Effector CD8-positive, alpha-beta T cell (primary cell): ENCODE results near the gene NANOS3.

Source experiments
- DNase-seq: peaks from one replicate; lab custom pipeline; 2025; lab: John Stamatoyannopoulos, UW

Gene NANOS3

DNA sequence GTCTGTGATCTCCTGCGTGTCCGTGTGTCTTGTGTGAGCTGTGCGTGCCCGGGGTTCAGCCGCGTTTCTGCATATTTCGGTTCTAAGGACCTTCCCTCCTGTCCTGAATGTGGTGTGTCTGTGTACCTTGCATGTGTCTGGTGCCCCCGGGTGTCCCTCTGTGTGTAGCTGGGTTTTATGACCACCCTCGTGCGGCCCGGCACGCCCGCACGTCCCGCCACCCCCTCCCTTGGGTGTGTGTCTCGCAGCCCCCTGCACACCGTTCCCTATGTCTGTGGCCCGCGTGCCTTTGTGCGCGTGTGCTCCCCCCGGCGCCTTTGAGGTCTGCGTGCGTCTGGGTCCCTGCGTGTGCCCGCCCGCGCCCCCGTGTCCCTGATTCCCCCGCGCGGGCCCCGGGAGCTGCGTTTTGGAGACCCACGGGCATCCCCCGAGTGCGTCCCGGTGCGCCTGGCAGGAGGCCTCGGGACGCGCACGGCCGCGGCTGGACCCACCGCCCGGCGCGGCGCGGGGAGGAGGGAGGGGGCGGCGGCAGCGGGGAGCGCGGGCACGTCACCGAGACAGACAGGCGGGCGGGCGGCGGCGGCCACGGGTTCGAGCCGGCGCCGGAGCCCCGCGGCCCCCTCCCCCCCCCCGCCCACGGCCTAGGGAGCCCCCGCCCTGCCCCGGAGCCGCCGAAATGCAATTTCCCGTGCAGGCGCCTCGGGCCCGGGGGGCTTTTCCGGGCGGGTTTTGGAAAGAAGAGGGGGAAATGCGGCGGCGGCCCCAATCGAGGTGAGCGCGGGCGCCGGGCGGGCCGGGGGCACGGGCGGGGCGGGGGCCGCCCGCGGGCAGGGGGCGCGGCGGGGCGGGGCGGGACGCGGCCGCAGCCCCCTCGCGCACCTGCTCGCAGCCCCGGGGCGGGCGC lies 12.0 kb upstream of the NANOS3 start:
- DNase-seq = no peak

DNA sequence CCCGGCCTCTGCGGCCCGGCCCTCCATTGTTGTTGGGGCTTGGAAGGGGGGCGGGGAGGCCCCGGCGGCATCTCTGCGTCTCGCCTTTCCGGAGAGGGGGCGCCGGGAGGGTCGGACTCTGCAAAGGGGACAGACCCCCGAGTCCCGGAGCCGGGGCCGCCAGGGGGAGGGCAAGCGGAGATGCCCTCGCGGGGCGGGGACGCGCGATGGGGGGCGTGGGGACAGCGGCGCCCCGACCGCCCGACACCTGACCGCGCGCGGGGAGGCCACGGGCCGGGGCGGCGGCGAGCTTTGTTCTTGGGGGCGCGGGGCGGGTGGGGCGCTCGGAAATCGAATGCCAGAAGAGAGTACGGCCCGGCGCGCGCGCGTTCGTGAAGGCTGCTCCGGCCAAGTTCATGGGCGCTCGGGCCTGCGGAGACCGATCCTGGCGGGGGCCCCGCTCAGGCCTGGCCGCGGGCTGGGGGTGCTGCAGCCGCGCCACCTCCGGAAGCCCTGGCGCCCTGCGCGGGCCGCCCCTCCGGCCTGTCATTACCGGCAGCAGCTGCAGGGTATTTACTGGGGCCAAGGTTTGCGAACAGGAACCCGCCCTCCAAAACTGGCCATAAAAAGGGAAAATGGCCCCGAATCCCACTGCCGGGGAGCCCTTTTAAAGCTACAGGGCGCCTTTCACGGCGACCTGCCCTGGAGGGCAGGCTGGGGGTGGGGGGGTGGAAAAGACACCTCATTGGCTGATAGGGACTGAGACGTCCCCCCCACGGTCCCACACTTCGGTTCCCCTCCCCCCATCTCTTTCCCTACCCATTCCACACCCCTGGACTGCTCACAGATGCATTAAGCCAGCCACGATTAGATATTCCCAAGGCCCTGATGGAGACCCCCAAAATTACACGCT lies 11.1 kb upstream of the NANOS3 start:
- DNase-seq = no peak

DNA sequence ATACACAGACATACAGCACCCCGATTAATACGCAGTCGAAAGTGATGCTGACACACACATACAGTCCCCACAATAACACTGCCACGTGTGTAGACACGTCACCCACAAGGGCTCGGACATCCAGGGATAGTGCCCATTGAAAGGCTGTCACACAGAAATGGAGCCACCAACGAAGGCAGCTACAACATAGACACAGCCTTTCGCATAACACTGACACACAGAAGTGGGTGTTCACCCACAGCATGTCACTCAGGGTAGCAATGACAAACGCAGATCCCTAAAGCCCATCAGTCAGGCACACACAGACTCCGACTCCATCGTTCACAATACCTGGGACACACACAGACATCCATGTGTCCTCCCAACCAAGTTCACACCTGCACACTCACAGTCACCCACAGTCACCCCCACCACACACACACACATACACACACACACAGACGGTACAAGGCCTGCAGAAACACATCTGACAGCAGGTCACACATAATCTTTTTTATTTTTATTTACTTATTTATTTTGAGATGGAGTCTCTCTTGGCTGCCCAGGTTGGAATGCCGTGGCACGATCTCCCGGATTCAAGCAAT lies 10.4 kb upstream of the NANOS3 start:
- DNase-seq = no peak

DNA sequence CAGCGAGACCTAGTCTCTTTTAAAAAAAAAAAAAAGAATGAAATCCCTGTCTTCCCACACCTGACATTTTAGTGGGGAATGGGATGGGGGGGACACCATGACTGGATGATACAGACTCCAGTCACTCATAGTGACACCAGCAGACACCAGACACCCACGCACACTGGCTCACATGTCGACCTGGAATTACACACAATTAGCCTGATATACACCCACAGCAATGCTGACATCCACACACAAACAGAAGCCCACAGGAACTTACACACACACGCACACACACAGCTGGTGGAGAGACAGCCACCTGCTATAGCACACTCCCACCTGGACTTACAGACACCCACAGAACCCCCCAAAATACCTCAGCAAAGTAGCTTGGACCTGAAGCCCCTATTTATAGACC lies 8.3 kb upstream of the NANOS3 start:
- no peak for DNase-seq

DNA sequence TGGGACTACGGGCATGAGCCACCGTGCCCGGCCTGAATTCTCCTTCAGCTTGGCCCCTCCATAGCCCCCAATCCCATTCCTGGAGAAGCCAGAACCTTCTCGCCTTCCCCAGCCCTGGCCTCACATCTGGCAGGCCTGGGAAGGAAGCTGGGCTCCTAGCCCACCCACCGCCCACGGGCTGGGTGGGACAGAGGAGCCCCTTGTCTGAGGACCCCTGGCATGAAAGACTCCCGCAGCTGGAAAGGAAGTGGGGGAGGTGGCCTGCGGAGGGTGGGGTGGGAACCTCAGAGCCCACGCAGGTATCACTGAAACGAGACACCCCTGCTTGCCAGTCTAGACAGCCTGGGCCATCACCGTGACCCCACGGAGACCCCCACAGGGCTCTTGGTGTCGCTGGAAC lies 7.7 kb upstream of the NANOS3 start:
- DNase-seq = no peak

DNA sequence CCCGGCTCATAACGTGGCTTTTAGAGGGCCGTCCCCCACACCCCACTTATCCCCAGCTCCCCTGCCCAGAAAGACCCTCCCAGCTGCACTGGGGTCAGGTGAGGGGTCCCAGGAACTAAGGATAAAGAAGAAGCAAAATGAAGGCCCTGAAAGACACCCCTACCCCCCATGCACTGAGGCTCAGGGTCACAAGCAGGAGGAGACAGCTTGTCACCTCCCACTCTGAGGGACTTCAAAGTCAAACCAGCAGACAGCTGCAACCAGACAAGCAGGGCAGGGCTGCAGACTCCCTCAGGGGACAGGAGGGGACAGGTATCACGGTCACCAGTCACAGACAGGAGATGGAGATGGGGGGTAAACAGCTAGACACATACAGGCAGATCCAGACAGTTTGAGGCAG lies 6.1 kb upstream of the NANOS3 start:
- no peak for DNase-seq

DNA sequence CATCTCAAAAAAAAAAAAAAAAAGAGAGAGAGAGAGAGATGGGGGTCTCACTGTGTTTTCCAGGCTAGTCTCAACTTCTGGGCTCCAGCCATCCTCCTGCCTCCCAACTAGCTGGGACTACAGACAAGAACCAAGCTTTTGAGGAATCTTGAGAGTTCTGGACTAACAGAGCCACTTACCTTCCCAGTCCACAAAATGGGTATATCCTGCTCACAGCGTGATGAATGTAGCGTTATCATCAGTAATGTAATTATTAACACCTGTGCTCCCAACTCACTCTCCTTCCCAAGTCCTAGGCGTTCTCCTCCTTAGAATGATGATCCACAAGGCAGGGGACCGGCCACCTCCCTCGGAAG lies 4.6 kb upstream of the NANOS3 start:
- no peak for DNase-seq

DNA sequence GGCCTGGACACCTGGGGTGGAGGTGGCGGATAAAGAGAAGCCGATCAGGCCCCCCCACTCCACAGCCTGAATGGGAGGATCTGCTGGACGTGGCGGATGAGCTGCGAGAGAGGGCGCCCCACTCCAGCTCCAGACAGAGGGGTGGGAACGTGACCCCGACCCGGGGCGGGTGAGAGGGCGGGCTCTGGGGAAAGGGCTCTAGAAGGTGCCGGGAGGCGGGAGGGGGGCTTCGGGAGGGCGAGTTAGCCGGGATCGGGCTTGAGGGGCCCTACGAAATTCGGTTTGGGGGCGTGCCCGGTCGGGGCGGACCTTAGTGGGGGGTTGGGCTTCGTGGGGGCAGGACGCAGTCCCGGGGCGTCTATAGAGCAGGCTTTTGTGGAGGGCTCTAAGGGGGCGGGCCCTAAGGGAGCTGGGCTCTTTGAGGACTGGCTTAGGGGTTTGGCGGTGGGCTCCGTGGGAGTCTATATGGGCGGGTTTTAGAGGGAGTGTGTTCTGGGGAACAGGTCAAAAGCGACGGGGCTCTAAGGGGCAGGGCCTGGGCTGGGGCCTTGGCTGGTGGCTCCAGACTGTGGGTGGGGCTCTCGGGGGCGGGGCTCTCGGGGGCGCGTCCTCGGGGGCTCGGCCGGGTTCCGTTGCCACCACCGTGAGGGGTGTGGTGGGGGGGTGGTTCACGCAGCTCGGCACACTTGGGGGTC lies 4.1 kb upstream of the NANOS3 start:
- peak; percentile 43 for DNase-seq

DNA sequence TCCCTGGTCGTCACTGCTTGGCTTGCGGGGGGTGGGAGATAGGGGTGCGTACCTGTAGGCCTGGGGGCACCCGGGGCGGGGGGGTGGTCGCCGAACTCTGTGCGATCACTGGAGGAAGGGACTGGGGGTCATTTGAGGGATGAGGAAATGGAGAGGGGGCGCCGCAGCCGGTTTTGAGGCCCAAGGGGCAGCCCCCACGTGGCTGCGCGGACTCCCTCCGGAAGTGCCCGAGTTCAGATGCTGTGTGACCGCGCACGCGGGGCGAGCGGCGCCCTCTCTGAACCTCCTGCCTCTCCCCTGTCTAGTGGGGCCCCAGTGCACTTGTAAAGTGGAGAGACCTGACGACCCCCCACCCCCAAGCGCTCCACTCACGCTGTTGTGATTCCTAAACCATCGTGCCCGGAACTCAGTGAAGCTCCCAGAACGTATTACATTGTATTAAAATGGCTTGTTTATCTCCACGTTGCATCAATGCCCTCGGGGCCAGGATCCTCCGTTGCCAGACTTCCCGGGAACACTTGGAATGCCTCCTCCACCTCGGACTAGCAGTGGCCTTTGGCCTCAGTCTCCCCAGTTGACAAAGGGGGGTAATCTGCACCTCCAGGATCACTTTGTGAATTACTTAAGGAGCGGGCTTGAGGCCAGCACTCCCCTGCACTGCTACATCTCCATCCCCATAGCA lies 3.0 kb upstream of the NANOS3 start:
- DNase-seq = no peak

DNA sequence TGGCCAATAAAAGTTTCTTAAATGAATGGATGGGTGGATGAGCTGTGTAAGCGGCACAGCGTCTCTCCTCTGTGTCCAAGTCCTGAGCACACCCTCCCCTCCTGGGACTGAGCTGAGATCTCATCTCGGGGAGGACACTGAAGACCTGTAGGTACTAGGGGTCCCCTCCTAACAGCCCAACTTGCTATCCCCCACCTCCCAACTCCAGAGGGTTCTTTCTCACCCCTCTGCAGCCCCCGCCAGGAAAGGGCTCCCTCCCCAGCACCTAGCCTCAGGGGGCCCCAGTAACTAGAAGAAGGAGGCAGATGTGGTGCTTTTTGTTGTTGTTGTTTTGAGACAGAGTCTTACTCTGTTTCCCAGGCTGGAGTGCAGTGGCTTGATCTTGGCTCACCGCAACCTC lies 1.1 kb upstream of the NANOS3 start:
- DNase-seq = no peak

DNA sequence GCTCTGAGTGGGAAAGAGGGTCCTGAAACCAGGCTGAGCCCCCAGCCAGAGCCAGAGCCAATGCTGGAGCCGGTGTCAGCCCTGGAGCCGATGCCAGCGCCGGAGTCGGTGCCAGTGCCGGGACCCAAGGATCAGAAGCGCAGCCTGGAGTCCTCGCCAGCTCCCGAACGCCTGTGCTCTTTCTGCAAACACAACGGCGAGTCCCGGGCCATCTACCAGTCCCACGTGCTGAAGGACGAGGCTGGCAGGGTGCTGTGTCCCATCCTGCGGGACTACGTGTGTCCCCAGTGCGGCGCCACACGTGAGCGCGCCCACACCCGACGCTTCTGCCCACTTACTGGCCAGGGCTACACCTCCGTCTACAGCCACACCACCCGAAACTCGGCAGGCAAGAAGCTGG lies 369 bp downstream of the NANOS3 start:
- DNase-seq = no peak

DNA sequence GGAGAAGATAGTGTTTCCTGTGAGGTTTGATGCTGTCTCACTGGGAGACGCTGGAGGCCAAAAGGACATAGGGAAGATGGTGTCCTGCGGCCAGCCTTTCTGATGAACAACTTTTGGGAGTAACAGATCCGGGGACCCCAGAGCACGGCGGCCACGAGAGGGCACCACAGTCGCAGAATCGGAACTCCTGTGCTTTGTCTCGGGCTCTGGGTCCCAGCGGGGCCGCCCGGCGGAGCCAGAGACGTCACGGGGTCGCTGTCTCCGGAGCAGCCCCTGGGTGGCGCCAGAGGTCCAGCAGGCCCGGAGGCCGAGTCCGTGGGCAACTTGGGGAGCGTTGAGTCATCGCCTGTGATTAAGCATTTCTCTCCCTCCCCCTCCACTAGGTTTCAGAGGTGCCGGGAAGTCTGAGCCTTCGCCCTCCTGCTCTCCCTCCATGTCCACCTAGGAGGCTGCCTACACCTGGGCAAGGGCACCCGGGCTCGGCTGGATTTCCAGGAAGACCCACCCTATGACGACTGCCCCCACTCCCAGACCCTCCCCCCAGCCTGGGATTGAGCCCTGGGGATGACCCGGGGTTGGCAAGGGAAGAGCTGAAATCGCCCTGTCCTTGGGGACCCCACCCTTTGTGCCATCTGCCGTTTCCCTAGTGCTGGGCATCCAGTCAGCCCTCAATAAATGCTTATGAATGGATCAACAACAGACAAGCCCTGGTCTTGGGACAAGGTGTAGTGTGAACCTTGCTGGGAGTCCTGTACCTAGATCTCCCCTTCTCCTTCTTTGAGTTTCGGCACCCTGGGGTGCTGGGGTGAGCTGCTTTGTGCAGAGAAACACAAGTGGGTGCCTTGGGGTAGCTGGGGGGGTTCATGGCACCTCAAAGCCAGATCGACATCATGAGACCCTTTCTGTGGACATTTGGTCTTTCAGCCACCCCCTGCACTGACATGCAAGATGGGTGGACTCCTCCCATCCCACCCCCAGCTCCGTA lies 3.4 kb downstream of the NANOS3 start:
- DNase-seq = peak; percentile 94

DNA sequence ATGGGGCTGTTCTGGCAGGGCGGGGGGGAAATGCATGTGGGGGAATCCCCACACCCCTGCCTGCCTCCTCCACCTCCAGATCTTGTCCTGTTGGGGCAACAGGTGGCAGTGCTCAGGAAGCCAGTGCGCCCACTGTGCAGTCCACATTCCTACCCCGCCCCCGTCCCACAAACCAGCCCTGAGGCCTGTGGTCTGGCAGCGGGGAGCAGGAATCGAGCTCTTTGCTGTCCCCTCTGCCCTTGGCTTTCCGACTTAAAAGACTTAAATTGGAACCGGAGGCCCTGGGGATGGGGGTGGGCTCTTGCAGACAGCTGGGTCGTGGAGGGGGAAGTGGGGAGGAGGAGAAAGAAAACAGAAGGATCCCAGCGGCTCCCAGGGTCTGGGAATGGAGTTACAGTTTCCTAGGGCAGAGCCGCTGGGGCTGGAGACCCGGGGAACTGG lies 4.3 kb downstream of the NANOS3 start:
- no peak for DNase-seq

DNA sequence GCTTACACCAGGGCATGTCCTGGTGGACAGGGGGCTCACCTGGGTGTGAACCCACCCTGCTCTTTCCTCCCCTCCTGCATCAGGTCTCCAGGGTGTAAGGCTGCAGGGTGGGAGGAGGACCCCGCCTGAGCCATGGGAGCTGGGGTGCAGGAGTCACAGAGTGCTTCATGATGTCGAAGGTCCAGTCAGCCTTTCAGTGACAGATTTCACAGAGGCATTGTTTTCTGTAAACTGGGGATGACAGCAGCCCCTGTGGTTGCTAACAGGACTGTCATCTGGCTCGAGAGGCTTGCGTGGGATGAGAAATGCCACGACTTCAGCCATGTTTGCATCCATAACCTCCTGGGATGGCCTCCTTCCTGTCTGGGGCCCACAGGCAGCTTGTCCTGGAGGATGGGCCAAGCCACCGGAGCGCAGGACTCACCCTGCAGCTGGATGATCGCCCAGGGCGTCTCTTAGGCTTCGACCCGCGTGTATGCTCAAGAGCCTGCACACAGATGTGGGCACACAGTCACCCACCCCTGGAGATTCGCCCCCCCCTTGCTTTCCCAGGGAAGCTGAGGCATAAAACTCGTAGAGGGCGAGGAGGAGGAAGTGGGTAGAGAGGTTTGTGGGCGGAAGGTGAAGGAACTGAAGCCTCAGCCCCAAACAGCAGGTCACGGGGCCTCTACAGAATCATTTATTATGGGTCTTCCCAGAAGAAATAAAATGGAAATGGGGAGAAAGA lies 4.9 kb downstream of the NANOS3 start:
- DNase-seq = no peak

DNA sequence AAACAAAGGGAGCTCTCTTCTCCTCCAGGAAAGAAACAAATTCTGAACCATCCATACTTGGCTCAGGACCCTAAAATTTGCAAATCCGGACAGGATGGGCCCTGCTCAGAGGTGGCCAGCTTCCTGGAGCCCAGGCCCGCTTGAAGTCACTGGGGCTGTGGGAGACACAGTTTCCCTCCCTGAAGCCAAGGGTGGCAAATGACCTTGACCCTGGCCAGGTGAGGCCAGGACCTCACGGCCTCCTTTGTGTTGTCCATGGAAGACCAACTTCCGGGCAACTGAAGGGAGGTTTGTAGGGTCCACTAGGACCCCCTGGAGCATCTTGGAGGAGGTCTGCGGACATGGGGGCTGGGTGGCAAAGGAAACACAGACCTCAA lies 5.5 kb downstream of the NANOS3 start:
- no peak for DNase-seq

DNA sequence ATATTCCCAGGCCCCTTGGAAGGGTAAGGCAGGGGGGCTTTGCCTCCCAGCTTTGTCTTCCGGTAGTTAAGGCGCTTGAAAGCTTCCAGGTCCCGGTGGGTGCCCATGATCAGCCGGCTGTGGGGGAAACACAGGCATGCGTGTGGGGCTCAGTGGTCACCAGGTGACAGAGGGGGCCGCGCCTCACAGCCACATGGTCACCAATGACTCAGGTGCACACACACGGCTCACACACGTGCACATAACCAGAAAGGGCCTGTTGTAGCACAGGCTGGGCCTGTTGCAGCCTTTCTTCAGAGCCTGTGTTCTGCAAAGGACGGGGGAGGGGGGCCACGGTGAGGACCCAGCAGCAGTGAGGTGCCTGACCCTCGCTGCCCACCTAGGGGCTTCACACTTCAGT lies 5.9 kb downstream of the NANOS3 start:
- DNase-seq = no peak

DNA sequence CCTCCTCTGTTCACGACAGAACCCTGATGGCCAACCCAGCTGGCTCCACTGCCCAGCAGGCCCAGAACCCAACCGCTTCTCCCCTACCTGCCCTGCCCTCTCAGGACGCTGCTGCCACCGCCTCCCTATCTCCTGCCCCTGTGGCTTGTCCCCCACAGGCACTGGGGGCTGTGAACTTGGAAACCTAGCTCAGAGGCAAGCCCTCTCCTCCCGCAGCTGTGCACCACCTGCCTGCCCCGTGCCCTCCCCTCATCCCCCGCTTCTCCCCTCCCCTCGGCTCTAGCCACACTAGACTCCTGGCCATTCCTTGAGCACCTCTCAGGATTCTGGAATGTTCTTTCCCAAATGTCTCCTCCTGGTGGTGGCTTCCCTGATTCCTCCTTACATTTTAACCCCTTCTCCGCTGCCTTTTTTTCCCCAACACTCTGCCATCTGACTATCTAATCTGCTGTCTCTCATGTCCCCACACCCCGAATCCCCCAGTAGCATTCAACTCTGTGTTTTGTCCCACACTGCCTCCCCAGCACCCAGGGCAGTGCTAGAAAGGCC lies 6.7 kb downstream of the NANOS3 start:
- no peak for DNase-seq

DNA sequence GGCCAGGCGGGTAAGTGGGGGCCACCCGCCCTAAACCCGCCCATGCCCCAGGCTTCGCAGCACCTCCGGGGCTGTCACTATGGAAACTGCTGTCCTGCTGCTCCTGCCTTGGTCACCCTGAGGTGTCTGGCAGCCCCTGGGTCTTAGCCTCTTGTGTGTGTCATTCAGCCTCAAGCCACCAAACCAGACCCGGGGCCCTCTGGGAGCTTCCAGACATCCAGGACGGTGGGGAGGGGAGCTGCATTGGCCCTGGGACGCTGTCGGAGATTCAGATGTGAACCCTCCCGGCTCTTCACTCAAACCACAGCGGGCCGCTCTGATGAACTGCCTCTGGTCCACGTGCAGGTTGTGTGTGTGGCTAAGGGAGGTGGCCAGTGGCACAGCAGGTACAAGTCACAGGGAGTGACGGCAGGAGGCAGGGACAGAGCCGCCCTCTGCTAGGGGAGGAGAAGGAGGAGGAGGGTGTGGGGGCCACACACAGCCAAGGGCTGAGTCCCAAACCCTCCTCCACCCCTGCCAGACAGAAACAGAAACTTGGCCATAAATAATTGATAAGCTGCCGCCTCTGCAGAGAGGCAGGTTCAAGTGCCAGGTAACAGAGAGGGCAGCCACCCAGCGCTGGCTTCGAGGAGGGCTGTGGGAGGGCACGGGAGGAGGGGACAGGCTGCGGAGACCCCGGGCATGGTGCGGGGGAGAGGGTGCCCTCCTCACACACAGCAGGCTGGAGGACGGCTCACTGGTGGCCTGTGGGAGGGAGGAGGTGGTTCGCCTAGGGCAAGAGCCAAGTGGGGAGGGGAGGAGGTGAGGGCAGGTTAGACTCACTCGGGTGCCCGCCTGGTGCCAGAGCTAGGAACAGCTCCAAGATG lies 8.0 kb downstream of the NANOS3 start:
- DNase-seq = no peak
